CD4-positive, alpha-beta T cell treated with Interferon gamma for 1 hour (primary cell): ENCODE data around the gene DHX16.
"Not testable (repeated sequence)": the region's sequence is repeated elsewhere in the genome, so short reads cannot be mapped to it uniquely, and the experiment has no call there.

Source experiments
- DNase-seq: peaks from one replicate; pipeline ENCODE4 v3.0.0-alpha.2; 2020

DHX16 gene

GRCh38 chr6:30678964-30679726 is 6.3 kb upstream of the DHX16 start:
- DNase-seq, result peak; percentile 88

GRCh38 chr6:30676660-30677285 is 4.0 kb upstream of the DHX16 start:
- DNase-seq, result no peak

GRCh38 chr6:30670760-30671527 is 1.9 kb downstream of the DHX16 start:
- DNase-seq, result no peak

- not testable (repeated sequence) for DNase-seq
Observed at GRCh38 chr6:30666300-30666699, 6.5 kb downstream of the DHX16 start.

- no peak for DNase-seq
Observed at GRCh38 chr6:30664994-30665767, 7.6 kb downstream of the DHX16 start.

GRCh38 chr6:30657922-30658321 is 14.9 kb downstream of the DHX16 start:
- not testable (repeated sequence) for DNase-seq

GRCh38 chr6:30657454-30657853 is 15.4 kb downstream of the DHX16 start:
- no peak for DNase-seq

- DNase-seq, result peak; percentile 51
Observed at GRCh38 chr6:30656513-30656912, 16.3 kb downstream of the DHX16 start.

GRCh38 chr6:30655743-30656094 is 17.1 kb downstream of the DHX16 start:
- DNase-seq, result no peak

GRCh38 chr6:30654798-30655742 is 17.7 kb downstream of the DHX16 start:
- DNase-seq, result no peak

- DNase-seq, result no peak
Observed at GRCh38 chr6:30651143-30651542, 21.7 kb downstream of the DHX16 start.

- peak; percentile 74 for DNase-seq
Observed at GRCh38 chr6:30647242-30648116, 25.3 kb downstream of the DHX16 start.

- peak; percentile 97 for DNase-seq
Observed at GRCh38 chr6:30646450-30647241, 26.2 kb downstream of the DHX16 start, which contains the start of gene C6orf136. C6orf136 (plus strand) TSS chr6:30647133; CDS start chr6:30647232, 99 bp downstream.

- no peak for DNase-seq
Observed at GRCh38 chr6:30645989-30646388, 26.8 kb downstream of the DHX16 start.

GRCh38 chr6:30644769-30645168 is 28.0 kb downstream of the DHX16 start:
- DNase-seq, result no peak

GRCh38 chr6:30643656-30644055 is 29.1 kb downstream of the DHX16 start:
- DNase-seq, result no peak

GRCh38 chr6:30641048-30641447 is 31.8 kb downstream of the DHX16 start:
- no peak for DNase-seq

- no peak for DNase-seq
Observed at GRCh38 chr6:30640481-30640880, 32.3 kb downstream of the DHX16 start.

GRCh38 chr6:30635834-30636233 is 37.0 kb downstream of the DHX16 start:
- no peak for DNase-seq
